DND-41 (cell line): ENCODE results near the gene HES6.

ENCODE experiments used
- ATAC-seq: fragments of 200-7000 bp; cut with Tn5 transposase; 3 replicates; pipeline ENCODE4 v1.9.1; 2021; ENCODE audit warnings: low read depth; ENCODE audit not compliant: insufficient read depth
- DNase-seq: peaks from one replicate; pipeline ENCODE4 v3.0.0-alpha.2; 2020
- H2AFZ ChIP-seq: 2 replicates; pipeline ENCODE4 v1.6.0; 2012; ENCODE audit warnings: low read depth, low read length
- H3K27ac ChIP-seq: 2 replicates; pipeline ENCODE4 v1.5.1; 2012; ENCODE audit warnings: low read length, inconsistent platforms
- H3K27me3 ChIP-seq: fragments of 200-600 bp; sonication (generic); 2 replicates; pipeline ENCODE4 v1.6.0; 2012; ENCODE audit warnings: low read length, mild to moderate bottlenecking, inconsistent platforms; ENCODE audit not compliant: insufficient read depth, poor library complexity
- H3K36me3 ChIP-seq: 2 replicates; pipeline ENCODE4 v1.5.1; 2012; ENCODE audit warnings: low read length, inconsistent platforms; ENCODE audit not compliant: insufficient read depth
- H3K4me1 ChIP-seq: 2 replicates; pipeline ENCODE4 v1.5.1; 2012; ENCODE audit warnings: mild to moderate bottlenecking, low read length; ENCODE audit not compliant: insufficient read depth
- H3K4me2 ChIP-seq: 2 replicates; pipeline ENCODE4 v1.6.0; 2012; ENCODE audit warnings: mild to moderate bottlenecking, moderate library complexity, low read length, inconsistent platforms; ENCODE audit not compliant: insufficient read depth
- H3K4me3 ChIP-seq, 2 experiments: fragments of 200-600 bp in 1 of 2; shearing (Covaris generic) in 1 of 2; 2 replicates each; pipeline ENCODE4 v1.5.1; 2012 to 2016; ENCODE audit warnings: inconsistent platforms in 2 of 2, low read length in 2 of 2, mild to moderate bottlenecking in 2 of 2, low read depth in 1 of 2, moderate library complexity in 1 of 2
- H3K79me2 ChIP-seq: 2 replicates; pipeline ENCODE4 v1.6.0; 2012; ENCODE audit warnings: low read length, inconsistent platforms; ENCODE audit not compliant: insufficient read depth
- H3K9ac ChIP-seq: 2 replicates; pipeline ENCODE4 v1.6.0; 2012; ENCODE audit warnings: low read depth, mild to moderate bottlenecking, inconsistent platforms, low read length, moderate library complexity
- H3K9me3 ChIP-seq: 2 replicates; pipeline ENCODE4 v1.5.1; 2012; ENCODE audit warnings: low read length, moderate library complexity, mild to moderate bottlenecking, inconsistent platforms; ENCODE audit not compliant: insufficient read depth, severe bottlenecking
- H4K20me1 ChIP-seq: 2 replicates; pipeline ENCODE4 v1.6.0; 2012; ENCODE audit warnings: low read length; ENCODE audit not compliant: insufficient read depth
- CTCF ChIP-seq: IDR thresholded peaks from 2 replicates; pipeline ENCODE4 v1.5.1; 2012; ENCODE audit warnings: borderline replicate concordance, low read length, moderate library complexity, mild to moderate bottlenecking; ENCODE audit not compliant: poor library complexity, severe bottlenecking; ENCODE audit errors: extremely low read depth
- EZH2 ChIP-seq: IDR thresholded peaks from 3 replicates; pipeline ENCODE4 v1.6.1; 2012; ENCODE audit warnings: borderline replicate concordance, low read depth, mild to moderate bottlenecking, moderate library complexity, low read length, inconsistent platforms; ENCODE audit not compliant: severe bottlenecking

Gene HES6

GRCh38 chr2:238282861-238283738 lies 43.3 kb upstream of the HES6 start:
- Histone ChIP-seq H3K79me2 (peaks cover 89% of the 10 kb centered on the region), H3K4me3 (no peak overlapping the region), H3K4me1 (peaks cover 29% of the 10 kb centered on the region), H3K9me3 (no peaks in the 10 kb centered on the region), H3K27me3 (no peaks in the 10 kb centered on the region), H3K9ac (no peak overlapping the region), H4K20me1 (peaks cover 89% of the 10 kb centered on the region), H2AFZ (no peak overlapping the region), H3K27ac (no peak overlapping the region), H3K36me3 (peaks cover 6% of the 10 kb centered on the region; the same call in 1 of the 2 replicates), H3K4me2 (no peak overlapping the region)
- DNase-seq (no peak), ATAC-seq (no peak)
- TF ChIP-seq CTCF (no peak), EZH2 (no peak)

- Histone ChIP-seq H4K20me1 (peaks cover 87% of the 10 kb centered on the region), H3K9me3 (no peaks in the 10 kb centered on the region), H3K36me3 (peaks cover 13% of the 10 kb centered on the region; the same call in 1 of the 2 replicates), H3K79me2 (peaks cover 81% of the 10 kb centered on the region), H3K4me1 (peaks cover 19% of the 10 kb centered on the region), H3K27me3 (no peaks in the 10 kb centered on the region), H3K9ac (no peak overlapping the region), H3K27ac (no peak overlapping the region), H3K4me2 (no peak overlapping the region), H2AFZ (no peak overlapping the region), H3K4me3 (no peak overlapping the region)
- TF ChIP-seq EZH2 = no peak
- no peak for TF ChIP-seq CTCF
- DNase-seq = no peak
- ATAC-seq = no peak
These were observed 42.1 kb upstream of the HES6 start for GRCh38 chr2:238281826-238282480.

GRCh38 chr2:238280083-238280825 lies 40.4 kb upstream of the HES6 start:
- ATAC-seq (no peak), DNase-seq (no peak)
- no peaks in the 10 kb centered on the region for H3K9me3 ChIP-seq
- peaks cover 64% of the 10 kb centered on the region for H3K79me2 ChIP-seq
- H2AFZ ChIP-seq = no peak overlapping the region
- TF ChIP-seq CTCF (no peak), EZH2 (no peak)
- no peak overlapping the region for H3K27ac ChIP-seq
- H3K27me3 ChIP-seq = no peaks in the 10 kb centered on the region
- peaks cover 74% of the 10 kb centered on the region for H4K20me1 ChIP-seq
- peaks cover 6% of the 10 kb centered on the region; the same call in 1 of the 2 replicates for H3K4me1 ChIP-seq
- no peak overlapping the region for H3K4me3 ChIP-seq
- no peak overlapping the region for H3K4me2 ChIP-seq
- peaks cover 28% of the 10 kb centered on the region for H3K36me3 ChIP-seq
- no peak overlapping the region for H3K9ac ChIP-seq
